Erythroblast (primary cell): ENCODE results near the gene ZBTB39.
"Not testable (repeated sequence)": the region's sequence is repeated elsewhere in the genome, so short reads cannot be mapped to it uniquely, and the experiment has no call there.

Experiments
- GATA1 ChIP-seq: IDR thresholded peaks from 2 replicates; pipeline ENCODE4 v1.6.1; 2011; ENCODE audit warnings: low read depth, mild to moderate bottlenecking, control low read depth, low read length, moderate library complexity
- POLR2A ChIP-seq: IDR thresholded peaks from 2 replicates; pipeline ENCODE4 v1.6.1; 2011; ENCODE audit warnings: mild to moderate bottlenecking, low read length

- TF ChIP-seq POLR2A, GATA1: not testable (repeated sequence)
Observed at GRCh38 chr12:56977361-56977760, 29.0 kb downstream of the ZBTB39 start.
